ENCODE measurements around the gene PLEK. TPM values are rescaled to one million over a fixed set of nuclear protein-coding genes. Genes with fewer than 3 reads are reported as not detected.

Gene PLEK
- polyA plus RNA-seq, 6 donors from 2014 or later, result 69.0 to 215 (median 129) TPM

Other genes starting within 250 kb of the PLEK start
- 10 to 100 TPM; 17.2 to 33.2 (median 19.5) TPM for gene PNO1, start 207.4 kb upstream of the PLEK start, polyA plus RNA-seq (ENCODE audit: low read depth in 6 of 6)
- 10 to 100 TPM in 1 of 6 donors, 1 to 10 TPM in 5; 1.4 to 11.2 (median 6.6) TPM for gene PPP3R1, start 112.8 kb upstream of the PLEK start, polyA plus RNA-seq (ENCODE audit: low read depth in 6 of 6)
- not detected for gene CNRIP1, start 45.3 kb upstream of the PLEK start, polyA plus RNA-seq (ENCODE audit: low read depth in 6 of 6)
- gene FBXO48, start 102.0 kb downstream of the PLEK start, polyA plus RNA-seq (ENCODE audit: low read depth in 6 of 6), result under 1 TPM; 0.19 to 0.58 (median 0.42) TPM
- 1 to 10 TPM in 5 of 6 donors, not detected in 1; 1.7 to 3.1 (median 2.8) TPM for gene APLF, start 102.3 kb downstream of the PLEK start, polyA plus RNA-seq (ENCODE audit: low read depth in 6 of 6)

All from naive B cell (primary cell).